Mucosa of descending colon (tissue), 3 donors: ENCODE results near the gene PDE9A. TPM values are rescaled to one million over a fixed set of nuclear protein-coding genes. Genes with fewer than 3 reads are reported as not detected.

Experiments used
- ATAC-seq: fragments of 200-7000 bp; cut with Tn5 transposase; one replicate; pipeline ENCODE4 v1.9.1; 2020; ENCODE audit warnings: mild to moderate bottlenecking, moderate library complexity
- DNase-seq, 3 donors: peaks; one replicate each; pipeline ENCODE4 v3.0.0-alpha.2; 2020
- H3K36me3 ChIP-seq: fragments of 200-600 bp; one replicate; pipeline ENCODE4 v1.8.0; 2021; ENCODE audit warnings: low read depth, mild to moderate bottlenecking
- H3K4me1 ChIP-seq: fragments of 200-600 bp; one replicate; pipeline ENCODE4 v1.8.0; 2021; ENCODE audit warnings: low read depth, mild to moderate bottlenecking
- H3K4me3 ChIP-seq: fragments of 200-600 bp; one replicate; pipeline ENCODE4 v1.8.0; 2021; ENCODE audit warnings: mild to moderate bottlenecking
- H3K9me3 ChIP-seq: fragments of 200-600 bp; one replicate; pipeline ENCODE4 v1.8.0; 2021; ENCODE audit warnings: mild to moderate bottlenecking
- intact Hi-C, 2 donors: fragments of 100-400 bp; cut with DNase I in 1 of 2; cut with micrococcal nuclease in 1 of 2; formaldehyde crosslinking; loops; one replicate each; pipeline versions ENCODE4 v1.11.0 to v1.11.1; 2022; cut with DNase I, micrococcal nuclease
- total RNA-seq, 3 donors: library from RNA; stranded (reverse); fragmentation: NEBNext Ultra II Directional in 2 of 3; extraction: Animal tissue kit (Norgen Biotek cat#: 25700) in 2 of 3; gene quantifications; one replicate each; pipeline versions ENCODE4 v1.2.1 to v1.2.4, GENCODE V29; 2021 to 2023
- TF ChIP-seq, protein P1 (sequence below): fragments of 200-600 bp; IDR thresholded peaks from one replicate; pipeline ENCODE4 v1.8.0; 2022; ENCODE audit warnings: antibody characterized with exemption, mild to moderate bottlenecking
- donor health status: DM: no; HTN: no; CAD: no; lungs with moderate emphysema.
- donor health status: DM: no; HTN: no; CAD: no.
- donor health status: DM: no; HTN: yes; CAD: no.

PDE9A gene
- total RNA-seq, 3 donors from 2014 or later: 98.4 to 200 (median 167) TPM

DNA sequence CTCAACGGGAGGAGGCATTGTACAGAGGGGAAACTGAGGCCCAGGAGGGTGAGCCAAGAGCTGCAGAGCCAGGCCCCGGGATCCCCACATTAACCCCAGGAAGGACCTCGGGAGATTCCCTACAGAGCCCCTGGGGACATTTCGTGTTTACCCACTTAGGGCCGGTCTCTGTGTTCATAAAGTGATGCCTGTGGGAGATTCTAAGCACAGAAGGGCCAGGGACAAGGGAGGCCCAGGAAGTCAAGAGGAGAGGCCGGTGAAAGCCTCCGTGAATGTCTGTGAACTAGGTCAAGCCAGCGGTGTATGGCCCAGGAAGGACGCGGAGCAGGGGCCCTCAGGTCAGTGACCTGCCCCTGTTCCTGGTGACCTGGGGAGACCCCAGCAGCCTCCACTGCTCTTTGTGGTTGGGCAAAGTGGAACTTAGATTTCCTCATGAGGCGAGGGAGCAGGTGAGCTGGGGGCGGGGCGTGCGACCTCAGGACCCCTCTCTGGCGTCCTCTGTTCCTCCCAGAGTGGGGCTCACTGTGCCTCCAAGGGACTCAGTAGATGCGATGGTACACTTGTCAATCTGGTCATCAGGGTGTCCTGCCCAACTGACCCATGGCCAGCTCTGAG is 34.9 kb downstream of the PDE9A start:
- Histone ChIP-seq H3K4me3 (no peak overlapping the region), H3K36me3 (no peaks in the 10 kb centered on the region)

DNA sequence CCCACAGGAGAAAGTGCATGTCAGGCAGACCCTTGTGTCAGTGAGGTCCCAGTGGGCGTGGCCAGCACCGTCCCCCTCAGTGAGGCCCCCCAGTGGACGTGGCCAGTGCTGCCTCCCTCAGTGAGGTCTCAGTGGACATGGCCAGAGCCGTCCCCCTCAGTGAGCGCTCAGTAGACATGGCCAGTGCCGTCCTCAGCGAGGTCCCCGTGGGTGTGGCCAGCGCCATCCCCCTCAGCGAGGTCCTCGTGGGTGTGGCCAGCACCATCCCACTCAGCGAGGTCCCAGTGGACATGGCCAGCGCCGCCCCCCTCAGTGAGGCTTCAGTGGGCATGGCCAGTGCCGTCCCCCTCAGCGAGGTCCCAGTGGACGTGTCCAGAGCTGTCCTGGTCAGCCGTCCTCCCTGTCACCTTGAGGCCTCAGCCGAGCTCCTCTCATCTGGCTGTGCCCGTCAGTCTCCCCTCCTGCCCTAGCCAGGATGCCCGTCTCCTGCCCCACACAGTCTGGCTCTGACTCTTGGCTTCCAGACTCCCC is 35.5 kb downstream of the PDE9A start:
- ATAC-seq (no peak), DNase-seq (peak in 1 of 3 donors; percentile 52)
- H3K9me3 ChIP-seq: no peaks in the 10 kb centered on the region
- H3K4me3 ChIP-seq: no peak overlapping the region
- H3K4me1 ChIP-seq: no peaks in the 10 kb centered on the region
- TF ChIP-seq, protein P1, sequence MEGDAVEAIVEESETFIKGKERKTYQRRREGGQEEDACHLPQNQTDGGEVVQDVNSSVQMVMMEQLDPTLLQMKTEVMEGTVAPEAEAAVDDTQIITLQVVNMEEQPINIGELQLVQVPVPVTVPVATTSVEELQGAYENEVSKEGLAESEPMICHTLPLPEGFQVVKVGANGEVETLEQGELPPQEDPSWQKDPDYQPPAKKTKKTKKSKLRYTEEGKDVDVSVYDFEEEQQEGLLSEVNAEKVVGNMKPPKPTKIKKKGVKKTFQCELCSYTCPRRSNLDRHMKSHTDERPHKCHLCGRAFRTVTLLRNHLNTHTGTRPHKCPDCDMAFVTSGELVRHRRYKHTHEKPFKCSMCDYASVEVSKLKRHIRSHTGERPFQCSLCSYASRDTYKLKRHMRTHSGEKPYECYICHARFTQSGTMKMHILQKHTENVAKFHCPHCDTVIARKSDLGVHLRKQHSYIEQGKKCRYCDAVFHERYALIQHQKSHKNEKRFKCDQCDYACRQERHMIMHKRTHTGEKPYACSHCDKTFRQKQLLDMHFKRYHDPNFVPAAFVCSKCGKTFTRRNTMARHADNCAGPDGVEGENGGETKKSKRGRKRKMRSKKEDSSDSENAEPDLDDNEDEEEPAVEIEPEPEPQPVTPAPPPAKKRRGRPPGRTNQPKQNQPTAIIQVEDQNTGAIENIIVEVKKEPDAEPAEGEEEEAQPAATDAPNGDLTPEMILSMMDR: no peak
- no peaks in the 10 kb centered on the region for H3K36me3 ChIP-seq
- intact Hi-C loops: no loop called here

More for the DNA sequence above, 34.9 kb downstream of the PDE9A start:
- TF ChIP-seq, protein P1: no peak
- Histone ChIP-seq H3K4me1 (no peaks in the 10 kb centered on the region), H3K9me3 (no peaks in the 10 kb centered on the region)
- ATAC-seq (no peak), DNase-seq (peak in 1 of 3 donors; percentile 10)
- intact Hi-C loops: no loop called here

DNA sequence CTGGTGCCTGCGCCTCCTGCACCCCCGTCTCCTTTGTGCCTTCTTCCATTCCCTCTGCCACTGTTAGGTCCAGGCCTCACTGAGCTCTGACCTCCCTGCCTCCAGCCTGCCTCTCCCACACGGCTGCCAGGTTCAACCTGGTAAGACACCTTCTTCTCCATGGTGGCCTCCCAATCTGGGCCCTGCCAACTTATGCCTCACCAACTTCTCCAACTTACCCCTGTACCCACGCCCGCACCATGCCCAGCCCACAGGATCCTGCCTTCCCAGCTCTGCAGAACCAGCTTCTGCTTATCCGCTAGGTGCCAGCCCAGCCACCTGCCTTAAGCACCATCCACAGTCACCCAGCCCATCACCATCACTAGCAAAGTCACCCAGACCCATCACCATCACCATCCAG is 37.2 kb downstream of the PDE9A start:
- DNase-seq: peak in 1 of 3 donors; percentile 23
- intact Hi-C loops: no loop called here
- no peaks in the 10 kb centered on the region for H3K4me1 ChIP-seq
- TF ChIP-seq, protein P1: no peak
- H3K4me3 ChIP-seq: no peak overlapping the region
- no peaks in the 10 kb centered on the region for H3K36me3 ChIP-seq
- H3K9me3 ChIP-seq: no peaks in the 10 kb centered on the region
- no peak for ATAC-seq

DNA sequence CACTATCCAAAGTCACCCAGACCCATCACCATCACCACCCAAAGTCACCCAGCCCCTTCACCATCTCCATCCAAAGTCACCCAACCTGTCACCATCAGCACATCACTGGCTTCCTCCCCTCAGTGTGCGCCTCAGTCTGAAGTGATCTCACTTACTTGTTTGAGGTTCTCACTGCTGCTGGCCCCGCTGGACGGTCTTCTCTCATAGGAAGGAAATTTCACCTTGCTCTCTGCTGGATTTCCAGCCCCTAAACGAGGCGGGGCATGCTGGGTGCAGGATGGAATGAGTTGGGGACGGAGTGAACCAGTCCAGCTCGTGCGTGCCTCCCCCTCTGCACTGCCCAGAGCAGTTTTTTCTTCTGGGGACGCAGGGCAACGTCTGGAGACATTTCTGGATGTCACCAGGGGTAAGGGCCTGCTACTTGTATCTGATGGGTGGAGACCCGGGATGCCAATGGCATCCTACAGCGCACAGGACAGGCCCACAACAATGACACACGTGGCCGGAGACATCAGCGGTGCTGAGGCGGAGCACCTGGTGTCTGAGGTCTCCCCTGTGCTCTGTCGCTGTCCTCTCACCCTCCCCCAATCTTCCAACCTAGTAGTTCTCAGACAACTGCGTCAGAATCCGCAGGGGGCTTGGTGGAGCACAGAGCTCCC is 38.6 kb downstream of the PDE9A start:
- peak in 1 of 3 donors; percentile 17 for DNase-seq
- TF ChIP-seq, protein P1: no peak

DNA sequence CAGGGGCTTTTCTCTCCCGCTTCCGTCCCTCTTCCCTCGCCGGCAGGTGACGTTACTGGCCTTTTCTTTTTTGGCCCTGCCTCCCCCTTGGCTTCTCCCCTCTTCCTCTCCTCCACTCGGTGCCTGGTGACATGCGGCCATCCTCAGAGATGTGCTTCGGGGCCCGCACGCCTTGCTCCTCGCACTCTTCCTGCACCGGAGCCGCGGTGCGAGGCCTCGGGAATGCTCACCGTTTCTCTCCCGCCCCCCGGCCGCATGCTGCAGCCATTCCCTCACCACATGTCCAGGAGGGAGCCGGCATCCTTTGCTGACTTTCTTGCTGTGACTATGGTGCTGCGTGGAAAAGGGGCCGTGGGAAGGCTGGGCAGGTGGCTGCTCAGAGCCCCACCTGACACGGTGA is 39.3 kb downstream of the PDE9A start:
- TF ChIP-seq, protein P1: no peak
- Histone ChIP-seq H3K36me3 (no peaks in the 10 kb centered on the region), H3K4me1 (no peaks in the 10 kb centered on the region), H3K9me3 (no peaks in the 10 kb centered on the region), H3K4me3 (no peak overlapping the region)
- intact Hi-C loops: no loop called here
- DNase-seq (peak in 1 of 3 donors; percentile 43), ATAC-seq (no peak)

More for the DNA sequence above, 38.6 kb downstream of the PDE9A start:
- Histone ChIP-seq H3K4me3 (no peak overlapping the region), H3K36me3 (no peaks in the 10 kb centered on the region), H3K4me1 (no peaks in the 10 kb centered on the region), H3K9me3 (no peaks in the 10 kb centered on the region)
- intact Hi-C loops: no loop called here
- ATAC-seq: no peak
